ENCODE measurements around the gene ANGPTL2.

The ANGPTL2 gene

GRCh38 chr9:127092041-127092608 is 30.3 kb downstream of the ANGPTL2 start:
- no peak for DNase-seq

GRCh38 chr9:127091526-127091925 is 30.9 kb downstream of the ANGPTL2 start:
- no peak for DNase-seq

GRCh38 chr9:127090341-127090985 is 32.0 kb downstream of the ANGPTL2 start:
- no peak for DNase-seq

- no peak for DNase-seq
Measured at GRCh38 chr9:127089631-127090081, 32.8 kb downstream of the ANGPTL2 start.

- DNase-seq = no peak
Measured at GRCh38 chr9:127088724-127089615, 33.5 kb downstream of the ANGPTL2 start.

GRCh38 chr9:127087836-127088235 is 34.6 kb downstream of the ANGPTL2 start:
- DNase-seq = no peak

GRCh38 chr9:127087411-127087810 is 35.0 kb downstream of the ANGPTL2 start:
- no peak for DNase-seq

- DNase-seq = no peak
Measured at GRCh38 chr9:127086771-127087170, 35.7 kb downstream of the ANGPTL2 start.

- no peak for DNase-seq
Measured at GRCh38 chr9:127085186-127085585, 37.2 kb downstream of the ANGPTL2 start.

- no peak for DNase-seq
Measured at GRCh38 chr9:127084076-127085039, 38.1 kb downstream of the ANGPTL2 start.

- DNase-seq = no peak
Measured at GRCh38 chr9:127083138-127083980, 39.1 kb downstream of the ANGPTL2 start.

- DNase-seq = no peak
Measured at GRCh38 chr9:127081250-127082185, 40.9 kb downstream of the ANGPTL2 start.

- no peak for DNase-seq
Measured at GRCh38 chr9:127079446-127080140, 42.8 kb downstream of the ANGPTL2 start.

GRCh38 chr9:127078988-127079387 is 43.4 kb downstream of the ANGPTL2 start:
- DNase-seq = no peak

GRCh38 chr9:127078336-127078735 is 44.1 kb downstream of the ANGPTL2 start:
- DNase-seq = no peak

GRCh38 chr9:127077644-127077946 is 44.8 kb downstream of the ANGPTL2 start:
- DNase-seq = no peak

- DNase-seq = no peak
Measured at GRCh38 chr9:127076860-127077643, 45.4 kb downstream of the ANGPTL2 start.

- DNase-seq = no peak
Measured at GRCh38 chr9:127075624-127076372, 46.6 kb downstream of the ANGPTL2 start.

All from NCI-H69 (cell line).